Measurements from ENCODE around the gene UMAD1.

Gene UMAD1

DNA sequence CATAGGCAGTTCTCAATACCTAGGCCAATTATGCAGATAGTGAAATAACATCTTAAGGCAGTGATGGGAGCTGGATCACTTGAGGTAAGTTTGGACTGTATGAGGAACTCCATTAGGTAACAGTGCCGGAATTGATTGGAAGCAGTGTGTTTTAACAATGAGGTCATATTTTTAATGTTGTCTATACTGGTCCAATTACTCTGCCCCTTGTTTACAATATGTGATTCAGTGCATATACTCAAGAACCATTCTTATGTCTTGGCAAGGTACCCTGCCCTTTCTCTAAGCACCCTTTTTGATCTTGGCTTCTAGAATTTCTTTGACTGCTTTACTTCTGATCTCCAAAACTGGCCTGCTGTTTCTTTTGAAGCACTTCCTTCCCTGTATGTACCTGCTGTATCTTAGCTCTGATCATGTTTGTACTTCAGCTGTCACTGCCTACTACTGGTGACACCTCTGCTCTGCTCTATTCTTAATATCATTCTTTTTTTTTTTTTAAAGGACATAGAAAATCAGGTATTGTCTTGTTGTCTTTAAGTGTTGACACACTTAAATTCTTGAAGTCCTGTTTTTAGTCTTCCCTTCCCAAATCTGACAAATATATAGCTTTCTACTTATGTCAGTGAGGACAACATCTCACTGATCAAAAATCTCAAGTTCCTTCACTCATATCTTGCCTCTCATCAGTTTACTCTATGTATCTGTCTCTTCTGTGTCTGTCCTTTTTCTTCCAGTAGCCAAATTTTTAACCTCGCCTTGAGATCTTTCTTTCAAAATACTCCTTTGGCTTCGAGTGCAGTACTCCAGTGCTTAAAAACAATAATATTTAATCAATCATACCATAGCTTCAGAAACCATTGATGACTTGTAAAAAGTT is 124.2 kb downstream of the UMAD1 start:
- DNase-seq (ENCODE audit: low spot score): no peak

DNA sequence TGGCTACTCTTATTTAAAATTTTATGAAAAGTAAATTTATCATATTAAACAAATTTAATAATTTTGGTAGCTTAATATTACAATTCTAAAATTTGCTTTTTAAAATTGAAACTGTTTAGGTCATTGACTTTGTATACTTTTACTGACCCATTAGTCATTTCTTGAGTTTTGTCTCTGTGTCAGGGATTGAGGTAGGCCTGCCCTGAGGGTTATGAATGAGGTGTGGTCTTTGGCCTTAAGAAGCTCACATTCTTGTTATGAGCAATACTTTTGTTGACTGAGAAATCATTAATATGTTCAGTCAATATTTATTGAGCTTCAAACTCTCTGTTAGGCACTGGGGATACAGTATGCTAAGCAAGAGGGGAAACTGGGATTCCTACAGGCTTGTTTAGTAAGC is 124.9 kb downstream of the UMAD1 start:
- no peak for DNase-seq (ENCODE audit: low spot score)

DNA sequence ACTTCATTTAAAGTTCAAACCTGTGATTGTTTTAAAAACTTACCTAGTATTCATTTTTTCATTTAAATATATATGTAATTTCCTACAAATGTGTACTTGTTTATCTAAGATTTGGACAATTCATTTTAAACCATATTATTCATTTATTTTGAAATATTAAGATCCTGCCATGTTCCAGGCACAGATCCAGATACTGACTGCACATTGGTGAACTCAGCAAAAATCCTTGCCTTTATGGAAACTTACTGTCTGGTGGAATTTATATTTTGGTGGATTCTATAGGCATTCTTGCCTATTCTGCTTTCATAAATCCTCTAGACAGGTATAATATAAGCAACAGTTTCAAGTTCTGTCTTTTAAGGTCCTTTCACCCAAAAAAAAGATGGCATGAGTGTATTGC is 126.1 kb downstream of the UMAD1 start:
- no peak for DNase-seq (ENCODE audit: low spot score)

DNA sequence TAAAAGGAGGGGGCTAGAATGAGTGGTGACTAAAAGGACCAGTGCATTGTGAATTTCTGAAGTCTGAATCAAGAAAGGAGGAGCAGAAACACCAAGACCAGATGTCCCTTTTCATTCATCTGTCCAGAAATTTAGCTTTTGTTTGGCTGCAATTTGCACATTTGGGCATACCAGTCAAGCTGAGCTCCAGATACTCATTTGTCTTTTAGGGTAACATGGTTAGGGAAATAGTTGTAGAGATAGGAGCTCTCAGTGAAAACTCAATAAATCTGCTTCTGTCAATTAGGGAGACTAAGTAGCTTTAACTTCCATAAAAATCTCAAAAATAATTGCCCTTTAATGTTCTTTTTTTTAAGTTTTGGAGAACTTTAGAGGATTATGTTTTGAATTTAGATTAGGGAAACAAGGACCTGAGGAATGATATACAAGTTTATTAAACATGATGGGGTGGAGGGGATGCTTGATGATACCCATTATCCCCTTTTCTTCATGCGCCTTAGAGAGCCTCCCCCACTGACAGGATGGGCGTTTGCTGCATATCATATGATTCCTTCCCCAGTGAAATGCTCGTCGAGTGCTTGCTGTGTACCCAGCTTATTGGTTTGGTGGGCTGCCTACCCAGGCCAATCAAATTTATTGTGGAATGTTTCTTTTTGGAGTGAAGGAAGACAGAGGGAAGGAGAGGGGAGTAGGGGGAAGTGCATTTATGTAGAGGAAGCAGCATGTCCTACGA is 128.6 kb downstream of the UMAD1 start:
- no peak for DNase-seq (ENCODE audit: low spot score)

DNA sequence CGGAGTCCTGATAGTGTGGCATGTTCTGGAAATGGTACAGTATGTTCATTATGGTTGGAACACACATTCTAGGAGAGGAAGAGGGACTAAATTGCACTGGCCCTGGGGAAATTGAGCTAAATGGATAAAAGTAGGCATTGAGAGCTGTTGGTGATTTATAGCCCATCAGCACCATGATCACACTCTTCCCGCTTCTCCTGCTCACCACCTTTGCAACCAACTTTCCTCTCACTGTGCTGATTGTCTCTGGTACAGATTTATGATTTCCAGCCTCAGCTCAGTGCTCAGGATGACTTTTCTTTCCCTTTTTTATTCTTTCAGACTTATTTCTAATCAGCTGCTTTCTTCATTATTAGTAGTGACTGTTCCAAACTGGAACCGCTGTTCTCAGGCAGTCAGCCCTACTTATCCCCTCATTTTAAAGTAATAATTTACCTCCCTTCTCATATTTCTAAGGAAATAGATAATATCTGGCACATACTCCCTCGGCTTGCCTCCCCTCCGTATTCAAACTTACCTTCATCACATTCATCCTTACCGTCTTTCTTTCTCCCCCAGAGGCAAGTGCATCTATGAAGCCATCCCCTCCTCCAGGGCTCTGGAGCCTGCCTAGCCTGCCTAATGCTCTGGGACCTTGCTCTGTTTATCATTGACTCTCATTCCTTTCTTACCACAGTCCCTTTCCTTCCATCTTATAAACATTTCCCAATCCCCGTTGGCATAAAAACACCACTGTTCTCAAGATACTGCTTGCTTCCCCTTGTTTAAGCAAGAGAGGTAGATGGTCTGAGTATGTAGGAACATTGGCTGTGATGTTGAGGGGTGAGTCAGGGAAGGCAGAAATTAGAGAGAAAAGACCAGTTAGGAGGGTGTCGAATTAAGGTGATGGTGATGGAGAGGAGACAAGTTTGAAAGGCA is 129.4 kb downstream of the UMAD1 start:
- DNase-seq (ENCODE audit: low spot score): no peak

DNA sequence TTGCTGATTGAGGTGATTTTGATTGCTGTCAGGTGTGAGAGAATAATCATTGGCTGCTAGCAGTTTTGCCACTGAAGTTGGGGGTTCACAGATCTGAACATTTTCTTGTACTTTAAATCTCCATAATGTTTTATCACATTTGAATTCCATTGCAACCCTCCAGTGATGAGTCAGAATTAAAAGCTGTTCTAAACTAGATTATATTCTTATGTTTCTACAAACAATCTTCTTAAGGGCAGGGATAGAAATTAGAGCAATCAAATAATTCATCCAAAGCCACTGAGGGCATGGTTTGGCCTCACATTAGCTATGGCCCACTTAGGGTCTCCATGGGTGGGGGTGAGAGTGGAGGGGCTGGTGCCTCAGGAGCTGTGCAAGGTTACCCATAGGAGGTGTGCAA is 130.9 kb downstream of the UMAD1 start:
- no peak for DNase-seq (ENCODE audit: low spot score)

DNA sequence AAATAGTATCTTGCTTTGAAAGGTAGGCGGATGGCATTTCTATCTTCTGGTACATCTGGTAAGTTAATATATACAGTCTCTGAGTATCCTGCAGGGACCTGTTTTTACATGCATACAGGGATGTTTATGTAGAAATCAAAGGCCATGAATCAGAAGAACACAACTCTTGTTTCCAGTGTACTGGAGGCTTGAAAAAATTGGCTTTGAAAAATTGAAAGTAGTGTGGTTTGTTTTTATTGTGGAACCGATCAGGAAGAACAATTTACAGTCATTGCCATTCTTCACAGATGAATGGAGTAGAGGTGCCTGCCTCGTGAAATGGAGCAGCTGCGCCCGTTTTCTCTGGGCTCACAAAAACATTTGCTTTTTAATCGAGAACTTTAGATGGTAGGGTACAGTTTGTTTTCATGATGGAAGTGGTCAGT is 131.9 kb downstream of the UMAD1 start:
- DNase-seq (ENCODE audit: low spot score): peak; percentile 45

DNA sequence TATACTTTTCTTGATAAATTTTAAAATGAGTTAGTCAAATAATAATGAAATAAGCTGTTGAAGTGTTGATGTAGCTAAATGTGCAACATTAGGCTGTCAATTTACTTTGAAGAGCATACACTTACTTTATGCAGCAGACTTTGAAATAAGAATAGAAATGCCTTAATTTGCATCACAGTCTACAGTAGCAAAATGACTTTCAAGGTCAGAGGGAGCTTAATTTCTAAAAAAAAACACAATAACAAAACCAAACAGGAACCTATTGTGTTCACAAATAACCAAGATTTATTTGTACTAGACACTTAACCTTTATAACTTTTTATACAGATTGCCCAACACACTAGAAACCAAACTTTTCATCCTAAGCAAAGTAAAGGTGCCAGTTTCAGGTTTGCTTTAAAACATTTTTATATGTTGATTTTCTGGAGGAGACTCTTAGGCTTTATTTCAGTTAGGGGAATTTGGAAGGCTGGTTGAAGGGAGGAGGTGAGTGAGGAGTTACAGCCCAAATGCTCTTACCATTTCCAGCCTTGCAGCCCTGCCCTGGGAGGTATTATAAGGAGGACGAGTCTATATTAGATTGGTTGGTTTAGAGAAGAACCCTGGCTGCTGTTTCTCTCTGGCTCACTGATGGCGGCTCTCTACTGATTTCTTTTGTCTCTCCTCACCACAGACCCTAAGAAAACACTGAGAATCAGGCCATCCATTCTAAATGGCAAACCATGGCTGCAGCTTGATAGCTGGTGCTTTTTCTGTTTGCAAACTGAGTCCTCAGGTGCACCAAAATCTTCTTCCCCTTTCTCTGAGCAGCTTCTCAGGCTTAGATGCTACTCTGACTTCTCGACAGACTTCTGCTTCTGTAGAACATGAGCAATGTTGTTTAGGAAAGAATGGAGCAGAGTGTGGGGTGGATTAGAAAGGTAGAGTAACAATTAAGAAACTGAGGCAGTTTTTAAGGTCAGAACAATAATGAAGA is 133.1 kb downstream of the UMAD1 start:
- DNase-seq (ENCODE audit: low spot score): no peak

DNA sequence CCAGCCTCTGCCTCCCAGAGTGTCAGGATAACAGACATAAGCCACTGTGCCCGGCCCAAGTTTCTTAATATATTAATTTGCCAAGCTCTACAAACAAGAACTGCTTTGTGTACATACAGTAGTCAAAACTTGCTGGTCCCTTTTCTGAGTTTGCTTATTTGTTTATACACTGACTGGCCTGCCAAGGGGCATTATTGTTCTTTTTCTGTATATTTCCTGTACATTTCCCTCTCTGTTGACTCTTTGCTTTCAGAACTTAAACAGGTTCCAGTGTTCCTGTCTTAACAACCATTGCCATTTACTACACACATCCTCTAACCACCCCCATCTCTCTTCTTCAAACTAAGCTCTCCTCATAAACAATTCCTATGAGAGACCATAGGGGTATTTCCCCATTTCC is 139.3 kb downstream of the UMAD1 start:
- DNase-seq (ENCODE audit: low spot score): no peak

DNA sequence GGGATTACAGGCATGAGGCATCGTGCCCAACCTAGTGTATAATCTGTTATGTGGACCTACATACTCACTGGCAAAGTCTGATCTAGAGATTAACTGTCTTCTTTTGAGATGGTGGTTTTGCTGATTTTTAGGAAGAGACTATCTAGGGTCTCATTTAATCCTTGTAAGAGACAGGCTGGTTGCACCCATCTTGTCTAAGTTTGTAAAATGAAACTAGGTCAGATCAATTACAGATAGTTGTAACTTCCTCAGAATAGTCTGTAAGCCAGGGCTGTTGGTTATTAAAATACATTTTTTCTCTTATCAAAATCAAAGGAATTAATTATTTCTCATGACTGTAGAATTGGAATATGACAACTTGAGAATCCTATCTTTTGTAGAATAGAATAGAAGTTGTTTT is 142.4 kb downstream of the UMAD1 start:
- DNase-seq (ENCODE audit: low spot score): no peak

DNA sequence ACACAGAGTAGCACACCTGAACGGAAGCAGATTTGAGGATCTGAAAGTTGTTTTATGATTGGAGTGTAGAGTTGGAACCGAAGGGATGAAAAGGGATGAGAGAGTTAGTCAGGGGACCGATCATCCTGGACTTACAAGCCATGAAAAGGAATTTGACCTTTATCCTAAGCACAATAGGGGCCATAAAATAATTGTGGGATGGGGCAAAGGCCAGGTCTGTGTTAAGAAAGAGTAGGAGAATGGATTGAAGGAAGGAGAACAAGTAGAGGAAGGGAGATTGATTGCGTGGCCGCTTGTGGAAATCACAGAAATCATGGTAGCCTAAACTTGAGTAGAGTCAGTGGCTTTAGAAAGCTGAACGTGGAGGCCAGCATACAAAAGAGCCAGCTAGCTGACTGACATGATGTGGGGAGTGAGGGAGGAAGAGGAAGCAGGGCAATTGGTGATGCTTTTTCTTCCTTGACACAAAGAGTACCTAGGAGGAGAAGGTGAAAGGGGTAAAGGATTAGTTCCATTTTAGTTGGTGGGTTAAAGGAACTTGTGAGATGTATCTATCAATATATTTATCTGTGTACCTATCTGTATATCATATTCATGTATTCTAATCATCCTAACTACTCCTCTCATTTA is 144.9 kb downstream of the UMAD1 start:
- no peak for DNase-seq (ENCODE audit: low spot score)

DNA sequence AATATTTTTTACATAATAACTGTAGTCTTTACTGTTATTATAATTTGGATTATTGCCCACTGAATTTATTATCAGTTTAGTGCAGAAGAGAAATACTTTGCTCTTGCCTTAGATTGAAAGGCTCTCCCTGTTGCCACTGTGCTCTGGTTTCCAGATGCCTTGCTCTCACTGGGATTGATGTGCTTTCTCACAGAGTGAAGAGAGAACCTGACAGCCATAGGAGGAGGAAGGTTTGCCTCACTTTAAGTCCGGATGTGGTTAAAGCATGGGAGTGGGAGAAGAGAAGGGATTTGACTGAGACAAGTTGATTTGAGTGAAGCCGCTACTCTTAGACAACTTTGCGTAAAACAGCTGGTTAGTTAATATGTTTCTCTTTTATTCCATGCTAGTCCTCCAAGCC is 146.0 kb downstream of the UMAD1 start:
- DNase-seq (ENCODE audit: low spot score): no peak

DNA sequence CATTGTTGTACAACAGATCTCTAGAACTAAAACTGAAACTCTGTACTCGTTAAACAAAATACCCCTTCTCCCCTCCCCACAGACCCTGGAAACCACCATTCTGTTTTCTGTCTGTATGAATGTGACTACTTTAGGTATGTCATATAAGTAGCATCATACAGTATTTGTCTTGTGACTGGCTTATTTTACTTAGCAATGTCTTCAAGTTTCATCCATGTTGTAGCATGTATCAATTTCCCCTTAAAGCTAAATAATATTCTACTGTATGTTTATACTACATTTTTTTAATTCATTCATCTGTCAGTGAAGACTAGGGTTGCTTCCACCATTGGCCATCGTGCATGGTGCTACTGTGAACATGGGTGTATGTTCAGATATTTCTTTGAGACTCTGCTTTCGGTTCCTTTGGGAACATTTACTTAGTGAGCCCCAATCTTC is 149.0 kb downstream of the UMAD1 start:
- DNase-seq (ENCODE audit: low spot score): no peak

DNA sequence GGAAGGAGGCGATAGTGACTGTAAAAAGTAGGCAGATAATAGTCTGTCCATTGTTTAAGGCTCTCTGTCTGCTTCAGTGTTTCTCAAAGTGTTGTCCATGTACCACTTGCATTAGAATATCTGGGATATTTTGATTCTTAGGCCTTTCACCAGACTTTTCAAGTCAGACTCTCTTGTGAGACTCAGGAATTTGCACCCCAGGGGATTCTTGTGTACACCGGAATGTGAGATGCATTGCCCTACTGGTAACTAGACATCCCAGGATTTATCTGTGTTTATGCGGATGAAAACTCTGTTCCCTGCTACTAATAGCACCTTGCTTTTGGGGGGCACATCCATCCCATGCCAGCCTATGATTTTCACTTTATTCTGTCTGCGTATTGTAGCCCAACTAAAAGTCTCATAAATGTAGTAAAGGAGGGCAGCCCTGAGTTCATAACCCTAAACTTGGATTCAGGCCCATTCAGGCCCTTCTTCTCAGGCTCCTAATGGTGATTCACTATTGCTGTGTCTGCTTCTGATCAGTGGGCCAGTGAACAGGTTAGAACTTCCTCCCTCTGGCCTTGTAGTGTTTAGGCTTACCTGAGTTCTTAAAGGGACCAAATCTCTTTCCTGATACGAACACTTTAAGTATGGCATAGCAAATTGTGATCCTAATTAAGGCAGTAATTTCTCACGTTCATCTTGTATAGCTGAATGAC is 149.6 kb downstream of the UMAD1 start:
- no peak for DNase-seq (ENCODE audit: low spot score)

DNA sequence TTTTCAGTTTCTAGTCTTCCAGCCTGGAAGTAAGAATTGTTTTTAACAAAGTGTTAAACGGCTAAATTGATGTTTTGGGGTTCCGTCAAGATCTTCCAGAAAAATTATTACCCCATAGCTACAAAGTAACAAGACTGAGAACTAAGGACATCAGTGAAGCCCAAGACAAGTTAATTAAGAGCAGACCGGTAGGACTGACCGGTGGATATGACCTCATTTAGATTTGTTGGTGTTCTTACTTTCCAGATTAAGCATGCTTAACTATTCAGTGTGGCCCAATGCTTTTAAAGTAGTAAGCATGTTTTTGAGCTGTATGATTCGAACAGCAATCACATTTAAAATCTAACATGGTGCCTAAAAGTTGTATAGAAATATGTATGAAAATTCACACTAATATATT is 151.0 kb downstream of the UMAD1 start:
- DNase-seq (ENCODE audit: low spot score): no peak

DNA sequence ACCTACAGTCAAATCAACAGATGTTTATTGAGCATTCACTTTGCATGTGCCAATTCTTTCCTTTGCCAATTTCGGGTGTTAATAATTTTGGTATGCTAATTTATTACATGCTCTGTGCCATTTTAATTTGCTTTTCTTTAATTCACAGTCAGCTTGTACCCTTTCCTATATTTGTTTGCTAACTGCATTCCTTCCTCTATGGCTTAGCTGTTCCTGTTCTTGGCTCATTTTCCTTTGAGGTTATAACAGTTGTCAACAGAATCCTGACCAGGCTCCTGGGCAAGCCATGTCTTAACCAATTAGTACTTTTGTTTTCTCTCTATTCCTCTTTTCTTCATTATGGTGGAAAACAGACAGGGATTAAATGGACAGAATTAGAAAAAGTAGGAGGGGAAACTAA is 151.5 kb downstream of the UMAD1 start:
- no peak for DNase-seq (ENCODE audit: low spot score)

DNA sequence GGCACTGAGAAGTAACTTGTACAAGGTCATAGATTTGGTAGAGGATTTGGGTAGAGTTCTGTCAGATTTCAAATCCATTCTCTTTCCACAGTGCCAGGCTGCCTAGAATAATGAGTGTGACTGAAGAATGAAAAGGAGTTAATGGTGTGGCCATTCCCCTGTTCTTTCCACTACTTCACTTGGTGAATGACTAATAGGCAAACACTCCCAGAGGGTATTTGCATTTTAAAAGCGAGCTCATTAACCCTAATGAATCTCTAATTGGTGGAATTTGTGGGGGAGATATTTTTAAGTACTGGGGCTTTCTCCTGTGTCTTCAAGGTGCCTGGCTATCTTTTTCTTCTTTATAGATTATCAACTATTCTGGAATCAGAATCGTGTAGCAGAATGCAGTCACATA is 152.7 kb downstream of the UMAD1 start:
- no peak for DNase-seq (ENCODE audit: low spot score)

DNA sequence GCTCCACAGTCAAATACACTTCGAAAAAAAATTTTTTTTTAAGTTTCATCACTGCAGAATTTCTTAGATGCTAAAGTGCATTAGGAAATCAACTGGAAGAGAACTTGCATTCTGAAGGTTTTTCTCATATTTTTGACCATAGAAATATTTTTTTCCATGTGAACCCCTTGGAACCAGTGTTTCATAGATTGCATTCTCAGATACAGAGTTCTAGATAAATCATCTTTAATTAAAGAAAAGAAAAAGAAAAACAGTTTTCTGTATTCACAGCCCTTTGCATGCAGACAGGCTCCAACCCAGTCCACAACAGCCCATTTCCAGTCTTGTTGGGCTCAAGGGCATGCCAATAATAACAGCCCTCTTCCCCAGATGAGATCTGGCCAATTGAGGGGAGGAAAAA is 153.4 kb downstream of the UMAD1 start:
- no peak for DNase-seq (ENCODE audit: low spot score)

DNA sequence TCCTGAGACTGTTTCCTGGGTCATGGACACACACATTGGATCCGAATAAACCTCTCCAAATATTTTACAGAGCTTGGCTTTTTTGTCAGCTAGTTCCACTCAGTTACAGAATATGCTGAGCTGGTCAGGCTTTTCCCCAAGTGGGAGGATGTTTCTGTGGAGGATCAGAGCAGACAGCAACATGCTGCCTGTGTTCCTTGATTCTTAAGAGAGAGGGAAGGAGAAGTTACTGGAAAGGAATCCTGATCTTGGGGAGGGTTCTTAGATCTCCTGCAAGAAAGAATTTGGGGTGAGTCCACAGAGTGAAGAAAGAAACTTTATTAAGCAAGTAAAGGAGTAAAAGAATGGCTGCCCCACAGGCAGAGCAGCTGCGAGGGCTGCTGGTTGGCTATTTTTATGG is 154.7 kb downstream of the UMAD1 start:
- no peak for DNase-seq (ENCODE audit: low spot score)

DNA sequence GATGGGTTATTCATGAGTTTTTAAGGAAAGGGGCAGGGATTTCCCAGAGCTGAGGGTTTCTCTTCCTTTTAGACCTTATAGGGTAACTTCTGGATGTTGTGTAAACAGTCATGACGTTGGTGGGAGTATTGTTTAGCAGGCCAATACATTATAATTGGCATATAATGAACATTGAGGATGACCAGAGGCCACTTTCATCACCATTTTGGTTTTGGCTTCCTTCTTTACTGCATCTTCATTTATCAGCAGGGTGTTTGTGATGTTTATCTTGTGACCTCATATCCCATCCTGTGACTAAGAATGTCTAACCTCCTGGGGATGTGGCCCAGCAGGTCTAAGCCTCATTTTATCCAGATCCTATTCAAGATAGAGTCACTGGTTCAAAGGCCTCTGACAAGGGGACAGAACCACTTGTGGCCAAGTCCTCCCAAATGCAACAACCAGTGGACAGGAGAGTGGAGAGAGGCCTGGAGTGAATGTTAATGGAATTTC is 155.1 kb downstream of the UMAD1 start:
- no peak for DNase-seq (ENCODE audit: low spot score)
